ENCODE data around the gene SLC7A8.

DNA sequence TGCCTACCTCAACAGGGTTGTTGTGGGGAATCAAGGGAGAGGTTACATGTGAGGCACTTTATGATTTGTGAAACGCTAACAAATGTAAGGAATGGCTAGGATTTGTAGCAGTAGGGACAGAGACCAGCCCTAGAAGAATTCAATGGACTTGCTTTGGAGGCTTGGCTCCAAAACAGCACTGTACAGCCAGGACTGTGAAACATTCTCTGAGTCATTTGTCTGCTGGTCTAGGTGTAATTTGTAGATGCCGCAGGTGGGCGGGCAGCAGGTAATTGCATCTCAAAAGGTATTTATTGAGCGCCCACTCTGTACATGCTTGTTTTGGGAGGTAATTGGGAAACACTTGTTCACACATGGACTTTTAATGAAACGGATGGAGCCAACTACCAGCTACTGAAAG lies 11.4 kb downstream of the SLC7A8 start:
- TF ChIP-seq, protein P1, sequence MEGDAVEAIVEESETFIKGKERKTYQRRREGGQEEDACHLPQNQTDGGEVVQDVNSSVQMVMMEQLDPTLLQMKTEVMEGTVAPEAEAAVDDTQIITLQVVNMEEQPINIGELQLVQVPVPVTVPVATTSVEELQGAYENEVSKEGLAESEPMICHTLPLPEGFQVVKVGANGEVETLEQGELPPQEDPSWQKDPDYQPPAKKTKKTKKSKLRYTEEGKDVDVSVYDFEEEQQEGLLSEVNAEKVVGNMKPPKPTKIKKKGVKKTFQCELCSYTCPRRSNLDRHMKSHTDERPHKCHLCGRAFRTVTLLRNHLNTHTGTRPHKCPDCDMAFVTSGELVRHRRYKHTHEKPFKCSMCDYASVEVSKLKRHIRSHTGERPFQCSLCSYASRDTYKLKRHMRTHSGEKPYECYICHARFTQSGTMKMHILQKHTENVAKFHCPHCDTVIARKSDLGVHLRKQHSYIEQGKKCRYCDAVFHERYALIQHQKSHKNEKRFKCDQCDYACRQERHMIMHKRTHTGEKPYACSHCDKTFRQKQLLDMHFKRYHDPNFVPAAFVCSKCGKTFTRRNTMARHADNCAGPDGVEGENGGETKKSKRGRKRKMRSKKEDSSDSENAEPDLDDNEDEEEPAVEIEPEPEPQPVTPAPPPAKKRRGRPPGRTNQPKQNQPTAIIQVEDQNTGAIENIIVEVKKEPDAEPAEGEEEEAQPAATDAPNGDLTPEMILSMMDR (IDR thresholded peaks at IDR 0.05; ENCODE audit: borderline replicate concordance, extremely low read depth, low read length, poor library complexity, severe bottlenecking): no peak
- TF ChIP-seq EZH2 (IDR thresholded peaks at IDR 0.05; ENCODE audit: borderline replicate concordance, low read depth, low read length, severe bottlenecking): no peak

Data from DND-41 (cell line).